HFFc6 (cell line): ENCODE data around the gene SPOCK1. TPM values are rescaled to one million over a fixed set of nuclear protein-coding genes. Genes with fewer than 3 reads are reported as not detected.

Experiments
- DNase-seq: peaks from one replicate; pipeline ENCODE4 v3.0.0-alpha.2; 2018
- H3K27ac Mint-ChIP-seq: 2 replicates; pipeline ENCODE4 v1.8.0; 2020; ENCODE audit warnings: mild to moderate bottlenecking, mixed read lengths
- H3K27me3 Mint-ChIP-seq: 2 replicates; pipeline ENCODE4 v1.8.0; 2021; ENCODE audit warnings: mild to moderate bottlenecking, moderate library complexity, mixed read lengths; ENCODE audit not compliant: insufficient read depth
- H3K36me3 Mint-ChIP-seq: 2 replicates; pipeline ENCODE4 v1.8.0; 2021; ENCODE audit warnings: low read depth, mixed read lengths
- H3K4me1 Mint-ChIP-seq: 2 replicates; pipeline ENCODE4 v1.8.0; 2020; ENCODE audit warnings: low read depth, mixed read lengths
- H3K4me3 Mint-ChIP-seq: 2 replicates; pipeline ENCODE4 v1.8.0; 2020; ENCODE audit warnings: mild to moderate bottlenecking, moderate library complexity, mixed read lengths
- H3K9me3 Mint-ChIP-seq: 2 replicates; pipeline ENCODE4 v1.8.0; 2020; ENCODE audit warnings: mild to moderate bottlenecking, mixed read lengths
- total RNA-seq, 6 experiments: library from RNA; stranded (reverse); fragmentation: NEBNext Ultra II Directional; extraction: Animal tissue kit (Norgen Biotek cat#: 25700); gene quantifications; 2 replicates in 1 of 6; 3 replicates in 5 of 6; pipeline ENCODE4 v1.2.3, GENCODE V29; 2021
- TF ChIP-seq, protein P1 (sequence below): fragments of 200-600 bp; sonication (generic); IDR thresholded peaks from 2 replicates; pipeline ENCODE4 v1.5.0; 2021; ENCODE audit warnings: antibody characterized with exemption, mild to moderate bottlenecking

The SPOCK1 gene
- total RNA-seq, 6 experiments from 2014 or later, result 111 to 170 (median 125) TPM

DNA sequence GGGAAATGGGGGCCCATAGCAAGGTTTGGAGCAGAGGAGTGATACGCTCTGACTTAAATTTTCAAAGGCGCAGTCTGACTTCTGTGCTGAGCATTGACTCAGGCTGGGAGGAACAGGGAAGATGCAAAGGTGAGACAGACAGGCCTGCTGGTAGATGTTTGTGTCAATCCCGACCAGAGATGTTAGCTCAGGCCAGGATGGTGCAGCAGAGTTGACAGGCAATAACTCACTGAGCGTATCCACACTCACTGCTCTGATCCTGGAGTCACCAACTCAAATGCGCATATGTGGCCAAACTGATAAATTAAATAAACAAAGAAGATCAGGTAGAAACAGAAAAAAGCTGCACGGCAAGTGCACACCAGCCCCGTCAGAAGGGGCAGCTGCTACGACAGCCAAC is 95.3 kb downstream of the SPOCK1 start:
- no peaks in the 10 kb centered on the region; the same call in 1 of the 2 replicates for H3K27me3 Mint-ChIP-seq
- no peak overlapping the region for H3K27ac Mint-ChIP-seq
- no peak for DNase-seq
- peaks cover 20% of the 10 kb centered on the region for H3K4me1 Mint-ChIP-seq
- H3K36me3 Mint-ChIP-seq, result no peaks in the 10 kb centered on the region
- no peak overlapping the region for H3K4me3 Mint-ChIP-seq
- no peaks in the 10 kb centered on the region for H3K9me3 Mint-ChIP-seq
- TF ChIP-seq, protein P1, sequence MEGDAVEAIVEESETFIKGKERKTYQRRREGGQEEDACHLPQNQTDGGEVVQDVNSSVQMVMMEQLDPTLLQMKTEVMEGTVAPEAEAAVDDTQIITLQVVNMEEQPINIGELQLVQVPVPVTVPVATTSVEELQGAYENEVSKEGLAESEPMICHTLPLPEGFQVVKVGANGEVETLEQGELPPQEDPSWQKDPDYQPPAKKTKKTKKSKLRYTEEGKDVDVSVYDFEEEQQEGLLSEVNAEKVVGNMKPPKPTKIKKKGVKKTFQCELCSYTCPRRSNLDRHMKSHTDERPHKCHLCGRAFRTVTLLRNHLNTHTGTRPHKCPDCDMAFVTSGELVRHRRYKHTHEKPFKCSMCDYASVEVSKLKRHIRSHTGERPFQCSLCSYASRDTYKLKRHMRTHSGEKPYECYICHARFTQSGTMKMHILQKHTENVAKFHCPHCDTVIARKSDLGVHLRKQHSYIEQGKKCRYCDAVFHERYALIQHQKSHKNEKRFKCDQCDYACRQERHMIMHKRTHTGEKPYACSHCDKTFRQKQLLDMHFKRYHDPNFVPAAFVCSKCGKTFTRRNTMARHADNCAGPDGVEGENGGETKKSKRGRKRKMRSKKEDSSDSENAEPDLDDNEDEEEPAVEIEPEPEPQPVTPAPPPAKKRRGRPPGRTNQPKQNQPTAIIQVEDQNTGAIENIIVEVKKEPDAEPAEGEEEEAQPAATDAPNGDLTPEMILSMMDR, result no peak

DNA sequence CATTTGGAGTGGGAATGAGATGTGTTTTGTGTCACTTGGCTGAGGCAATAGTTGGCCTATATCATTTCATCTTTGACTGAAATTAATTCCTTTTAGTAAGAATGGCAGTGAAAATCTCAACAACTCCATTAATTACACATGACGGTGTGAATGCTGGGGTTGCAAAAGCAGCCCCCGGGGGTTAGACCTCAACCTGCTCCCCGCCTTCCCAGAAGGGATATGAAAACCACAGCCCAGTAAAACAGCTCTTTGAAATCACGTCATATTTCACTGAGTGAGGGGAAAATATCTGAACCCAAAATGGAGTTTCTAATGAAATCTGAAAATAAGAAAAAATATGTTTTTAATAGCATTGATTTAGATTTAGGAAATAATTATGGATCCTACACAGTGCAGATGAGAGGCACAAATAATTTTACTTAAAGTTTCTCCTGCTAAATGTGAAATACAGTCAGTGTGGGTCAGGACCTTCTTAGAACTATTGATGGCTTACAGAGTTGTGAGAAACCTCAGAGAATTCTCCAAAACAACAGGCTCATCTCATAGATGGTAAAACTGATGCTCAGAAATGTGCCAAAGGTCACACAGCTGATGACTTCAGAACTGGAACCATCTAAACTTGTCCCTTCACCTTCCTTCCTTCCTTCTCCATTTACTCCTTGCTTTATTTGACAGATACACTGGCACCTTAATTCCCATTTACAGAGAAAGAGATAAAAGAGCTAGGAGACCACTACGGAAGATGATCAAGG is 96.5 kb downstream of the SPOCK1 start:
- Mint-ChIP-seq H3K9me3 (no peaks in the 10 kb centered on the region), H3K27me3 (peaks cover under 1% of the 10 kb centered on the region; the same call in 1 of the 2 replicates), H3K27ac (no peak overlapping the region), H3K36me3 (no peaks in the 10 kb centered on the region), H3K4me1 (peaks cover 20% of the 10 kb centered on the region), H3K4me3 (no peak overlapping the region)
- TF ChIP-seq, protein P1, result no peak
- no peak for DNase-seq

DNA sequence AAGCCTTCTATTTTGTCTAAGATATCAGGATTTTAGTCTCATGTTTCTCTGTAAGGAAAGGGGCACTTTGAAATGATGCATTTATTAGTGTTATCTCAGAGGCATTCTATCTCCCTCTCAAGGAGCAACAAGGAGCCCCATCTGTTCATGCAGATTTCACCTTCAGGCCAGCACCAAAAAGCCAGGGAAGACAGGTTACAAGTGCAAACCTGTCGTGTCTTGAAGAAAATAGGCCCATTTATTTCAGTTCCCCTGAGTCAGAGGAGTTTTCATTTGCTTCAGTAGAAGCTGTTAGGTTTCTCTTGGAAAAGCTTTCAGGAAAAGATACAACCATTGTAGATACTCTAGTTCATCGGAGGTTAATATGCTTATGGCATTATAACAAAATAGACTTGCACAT is 97.2 kb downstream of the SPOCK1 start:
- DNase-seq, result no peak
- TF ChIP-seq, protein P1, result no peak
- H3K27ac Mint-ChIP-seq, result no peak overlapping the region
- peaks cover 16% of the 10 kb centered on the region for H3K4me1 Mint-ChIP-seq
- H3K36me3 Mint-ChIP-seq, result no peaks in the 10 kb centered on the region
- no peak overlapping the region for H3K4me3 Mint-ChIP-seq
- no peaks in the 10 kb centered on the region for H3K9me3 Mint-ChIP-seq
- H3K27me3 Mint-ChIP-seq, result peaks cover 3% of the 10 kb centered on the region; the same call in 1 of the 2 replicates

DNA sequence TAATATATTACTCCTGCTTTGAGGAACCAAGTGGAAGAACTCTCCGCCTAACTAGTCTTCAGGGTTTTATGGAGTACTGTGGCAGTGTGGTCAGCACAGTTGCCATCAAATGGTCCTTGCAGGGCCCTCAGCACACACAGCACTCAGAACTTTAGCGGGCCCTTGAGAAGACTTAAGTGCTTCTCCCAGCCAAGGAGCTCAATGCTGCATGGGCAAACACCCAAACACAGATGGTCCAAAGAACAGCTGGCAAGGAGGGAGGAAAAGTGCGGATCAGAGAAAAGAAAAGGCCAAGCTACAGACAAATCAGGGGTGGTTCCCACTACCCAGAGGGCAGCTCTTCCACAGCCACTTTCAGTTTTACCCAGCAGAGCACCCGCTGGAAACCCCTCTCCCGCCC is 98.6 kb downstream of the SPOCK1 start:
- peaks cover 3% of the 10 kb centered on the region; the same call in 1 of the 2 replicates for H3K27me3 Mint-ChIP-seq
- no peak overlapping the region for H3K4me3 Mint-ChIP-seq
- H3K4me1 Mint-ChIP-seq, result peaks cover 18% of the 10 kb centered on the region
- no peaks in the 10 kb centered on the region for H3K9me3 Mint-ChIP-seq
- TF ChIP-seq, protein P1, result no peak
- H3K27ac Mint-ChIP-seq, result no peak overlapping the region
- no peaks in the 10 kb centered on the region for H3K36me3 Mint-ChIP-seq
- no peak for DNase-seq

DNA sequence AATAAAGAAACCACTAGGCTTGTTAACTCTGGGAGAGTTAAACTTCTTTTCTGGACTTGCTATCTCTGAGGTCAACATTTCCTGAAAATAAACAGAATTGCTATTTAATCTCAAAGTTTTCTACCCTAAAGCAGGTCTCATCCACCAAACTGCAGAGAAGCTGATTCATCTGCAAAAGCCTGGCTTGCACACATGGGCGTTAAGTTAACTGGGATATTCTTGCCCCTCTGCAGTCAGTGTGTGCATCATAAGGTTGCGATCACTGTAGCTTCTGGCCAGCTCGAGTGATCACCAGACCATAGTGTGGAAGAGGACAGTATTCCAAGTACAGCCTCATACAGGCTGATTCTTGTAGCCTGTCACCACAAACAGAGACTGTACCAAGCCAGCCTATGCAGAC is 99.2 kb downstream of the SPOCK1 start:
- TF ChIP-seq, protein P1, result no peak
- peaks cover 3% of the 10 kb centered on the region; the same call in 1 of the 2 replicates for H3K27me3 Mint-ChIP-seq
- no peak for DNase-seq

More for the DNA sequence above, 99.2 kb downstream of the SPOCK1 start:
- Mint-ChIP-seq H3K9me3 (no peaks in the 10 kb centered on the region), H3K27ac (no peak overlapping the region), H3K4me3 (no peak overlapping the region), H3K36me3 (no peaks in the 10 kb centered on the region), H3K4me1 (peaks cover 25% of the 10 kb centered on the region)
